ENCODE results near the gene MANBA.
A peak's percentile ranks its signal among the peaks of the same experiment; 100 is the strongest.

MANBA gene

DNA sequence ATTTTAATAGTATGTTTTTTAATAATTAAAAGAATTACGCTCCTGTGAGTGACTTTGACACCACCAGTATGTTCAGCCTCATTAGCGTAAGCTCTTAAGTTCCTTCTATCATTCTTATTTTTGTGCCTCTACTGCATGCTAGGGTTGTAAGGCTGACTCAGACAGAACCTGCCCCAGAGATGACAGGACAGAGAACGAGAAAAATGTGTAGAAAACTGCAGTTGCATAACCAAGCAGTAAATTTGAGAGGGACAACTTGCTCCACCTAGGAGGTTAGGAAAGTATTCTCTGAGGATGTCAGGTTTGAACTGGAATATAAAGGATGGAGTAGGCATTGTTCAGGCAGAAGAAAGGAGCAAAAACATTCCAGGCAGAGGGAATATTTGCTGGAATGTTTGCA is 160.9 kb downstream of the MANBA start:
- DNase-seq (ENCODE audit: extremely low spot score): no peak
- CTCF ChIA-PET: interaction anchor here (0.9 to 1.8 kb wide), 7 partner anchors 9 to 492 kb away, joined by 3 to 5 read pairs (median 4); no protein-coding TSS in a partner anchor
- POLR2A ChIA-PET: no interaction called here
- TF ChIP-seq, protein P1, sequence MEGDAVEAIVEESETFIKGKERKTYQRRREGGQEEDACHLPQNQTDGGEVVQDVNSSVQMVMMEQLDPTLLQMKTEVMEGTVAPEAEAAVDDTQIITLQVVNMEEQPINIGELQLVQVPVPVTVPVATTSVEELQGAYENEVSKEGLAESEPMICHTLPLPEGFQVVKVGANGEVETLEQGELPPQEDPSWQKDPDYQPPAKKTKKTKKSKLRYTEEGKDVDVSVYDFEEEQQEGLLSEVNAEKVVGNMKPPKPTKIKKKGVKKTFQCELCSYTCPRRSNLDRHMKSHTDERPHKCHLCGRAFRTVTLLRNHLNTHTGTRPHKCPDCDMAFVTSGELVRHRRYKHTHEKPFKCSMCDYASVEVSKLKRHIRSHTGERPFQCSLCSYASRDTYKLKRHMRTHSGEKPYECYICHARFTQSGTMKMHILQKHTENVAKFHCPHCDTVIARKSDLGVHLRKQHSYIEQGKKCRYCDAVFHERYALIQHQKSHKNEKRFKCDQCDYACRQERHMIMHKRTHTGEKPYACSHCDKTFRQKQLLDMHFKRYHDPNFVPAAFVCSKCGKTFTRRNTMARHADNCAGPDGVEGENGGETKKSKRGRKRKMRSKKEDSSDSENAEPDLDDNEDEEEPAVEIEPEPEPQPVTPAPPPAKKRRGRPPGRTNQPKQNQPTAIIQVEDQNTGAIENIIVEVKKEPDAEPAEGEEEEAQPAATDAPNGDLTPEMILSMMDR (IDR thresholded peaks at IDR 0.05; ENCODE audit: control extremely low read depth, extremely low read depth, low read depth, missing control alignments): no peak

DNA sequence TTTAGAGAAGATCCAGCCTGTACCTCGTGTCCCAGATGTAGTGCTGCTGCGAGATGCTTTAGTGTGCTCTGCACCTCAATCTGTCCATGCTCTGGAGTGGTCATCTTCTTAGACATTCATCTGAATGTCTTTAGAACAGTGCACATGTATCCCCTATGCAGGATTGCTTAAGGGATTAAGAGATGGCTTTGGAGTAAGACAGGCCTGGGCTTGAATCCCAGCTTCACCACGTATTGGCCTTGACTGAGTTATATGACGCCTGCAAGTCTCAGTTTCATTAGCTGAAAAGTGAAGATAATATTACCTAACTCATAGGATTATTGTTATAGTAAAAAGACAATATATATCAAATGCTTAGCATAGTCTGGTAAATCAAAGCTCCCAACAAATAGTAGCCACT is 161.3 kb downstream of the MANBA start:
- POLR2A ChIA-PET: no interaction called here

DNA sequence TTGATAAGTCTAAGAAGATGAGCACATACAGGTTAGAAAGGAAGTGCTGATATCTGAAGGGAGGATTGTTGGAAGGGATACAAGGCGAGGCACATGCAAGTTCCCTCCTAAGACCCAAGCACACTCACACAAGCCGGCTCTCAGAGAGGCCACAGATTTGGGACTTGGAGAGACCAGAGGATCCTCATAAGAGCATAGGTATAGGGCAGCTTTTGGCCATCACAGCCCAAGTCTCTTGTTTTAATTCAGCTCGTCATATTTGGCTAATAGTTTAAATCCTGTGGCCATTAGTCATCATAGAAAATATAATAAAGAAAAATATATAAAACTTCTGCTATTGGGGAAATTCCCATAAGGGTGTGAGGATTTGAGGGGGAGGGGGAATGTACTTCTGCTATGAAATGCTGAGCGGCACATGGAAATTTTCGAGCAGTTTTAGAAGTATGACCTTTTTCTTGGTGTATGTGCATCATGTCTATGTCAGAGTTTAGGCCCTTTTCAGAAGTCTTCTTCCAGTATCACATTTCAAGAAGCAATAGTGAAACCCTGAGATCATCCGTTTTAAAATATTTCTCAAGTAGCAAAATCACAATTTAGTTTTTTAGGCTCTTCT is 161.9 kb downstream of the MANBA start:
- DNase-seq (ENCODE audit: extremely low spot score): peak; percentile 41
- POLR2A ChIA-PET: no interaction called here
- CTCF ChIA-PET: interaction anchor here (1.0 to 1.8 kb wide), 4 partner anchors 10 to 25 kb away, joined by 4 to 5 read pairs (median 4); no protein-coding TSS in a partner anchor
- TF ChIP-seq, protein P1 (IDR thresholded peaks at IDR 0.05; ENCODE audit: control extremely low read depth, extremely low read depth, low read depth, missing control alignments): no peak

More for the DNA sequence above, 161.3 kb downstream of the MANBA start:
- CTCF ChIA-PET: interaction anchor here (1.0 to 1.8 kb wide), 6 partner anchors 9 to 493 kb away, joined by 3 to 5 read pairs (median 4); no protein-coding TSS in a partner anchor
- no peak for DNase-seq (ENCODE audit: extremely low spot score)
- TF ChIP-seq, protein P1 (IDR thresholded peaks at IDR 0.05; ENCODE audit: control extremely low read depth, extremely low read depth, low read depth, missing control alignments): no peak

DNA sequence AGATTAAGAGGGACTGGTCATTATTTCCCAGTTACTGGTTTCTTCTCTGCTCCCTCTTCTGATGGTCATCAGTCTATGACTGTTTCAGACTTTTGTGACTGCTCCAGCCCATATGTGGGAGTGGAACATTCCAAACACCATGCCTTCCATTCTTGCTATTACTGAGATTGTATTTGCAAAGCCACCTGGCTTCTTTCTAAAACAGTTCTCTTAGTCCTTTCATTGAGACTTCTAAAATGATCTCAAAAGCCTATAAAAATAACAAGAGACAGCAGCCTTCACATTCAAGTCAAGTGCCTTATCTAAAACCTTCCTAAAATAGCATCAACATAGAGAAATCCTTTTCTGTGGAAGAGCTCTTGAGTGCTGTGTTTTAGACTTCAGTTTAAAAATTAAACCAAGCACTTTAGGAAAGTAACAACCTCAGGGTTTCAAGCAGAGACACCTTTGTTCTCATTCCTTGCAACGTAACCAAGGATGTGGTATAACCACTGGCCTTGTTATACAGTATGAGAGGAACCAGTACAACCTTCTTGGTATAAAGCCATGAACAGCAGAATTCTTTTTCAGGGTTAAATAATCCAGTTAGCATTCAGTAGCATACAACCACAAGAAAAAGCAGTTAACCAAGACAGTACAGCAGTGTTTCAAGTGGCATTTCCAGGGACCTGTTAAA is 162.5 kb downstream of the MANBA start:
- POLR2A ChIA-PET: no interaction called here
- CTCF ChIA-PET: interaction anchor here (1.6 to 4.1 kb wide), 3 partner anchors 13 to 25 kb away, joined by 4 to 12 read pairs (median 5); no protein-coding TSS in a partner anchor
- no peak for DNase-seq (ENCODE audit: extremely low spot score)
- TF ChIP-seq, protein P1 (IDR thresholded peaks at IDR 0.05; ENCODE audit: control extremely low read depth, extremely low read depth, low read depth, missing control alignments): no peak

DNA sequence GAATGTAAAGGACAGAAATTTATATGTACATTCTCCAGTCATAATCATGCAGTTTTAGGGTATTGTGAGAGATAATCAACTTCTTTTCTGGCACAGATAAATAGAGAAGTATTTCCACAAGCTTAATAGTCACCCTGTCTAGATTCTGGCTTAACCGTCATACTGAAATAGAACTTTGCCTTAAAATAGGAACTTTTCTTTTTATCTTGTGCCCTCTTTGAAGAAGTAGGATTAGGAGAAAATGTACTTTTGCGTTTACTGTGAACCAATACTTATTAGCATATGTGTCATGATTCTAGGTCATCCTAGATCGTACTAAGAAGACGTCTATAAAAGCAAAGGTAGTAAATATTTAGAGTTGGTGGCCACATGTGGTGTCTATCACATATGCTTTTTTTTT is 164.2 kb downstream of the MANBA start:
- TF ChIP-seq, protein P1 (IDR thresholded peaks at IDR 0.05; ENCODE audit: control extremely low read depth, extremely low read depth, low read depth, missing control alignments): no peak
- ChIA-PET CTCF (interaction anchor here (1.5 to 4.1 kb wide), 3 partner anchors 11 to 29 kb away, joined by 3 to 12 read pairs (median 5); no protein-coding TSS in a partner anchor), POLR2A (no interaction called here)
- DNase-seq (ENCODE audit: extremely low spot score): no peak

DNA sequence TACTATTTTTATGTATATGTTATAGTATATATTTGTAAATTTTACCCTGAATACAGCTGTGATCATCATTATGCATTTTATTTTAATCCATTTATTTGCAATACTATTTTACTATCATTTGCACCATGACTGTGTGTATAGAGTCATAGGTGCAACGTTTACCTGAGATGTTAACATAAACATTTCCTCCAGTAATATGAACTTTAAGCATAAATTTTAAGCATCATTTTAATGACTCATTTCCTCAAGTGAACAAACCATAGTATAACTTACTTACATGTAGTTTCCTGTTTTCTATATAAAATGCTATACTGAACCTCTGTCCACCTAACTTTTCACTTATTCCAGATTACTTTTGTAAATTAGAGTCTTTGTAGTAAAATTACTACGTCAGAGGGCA is 166.8 kb downstream of the MANBA start:
- TF ChIP-seq, protein P1 (IDR thresholded peaks at IDR 0.05; ENCODE audit: control extremely low read depth, extremely low read depth, low read depth, missing control alignments): no peak
- ChIA-PET POLR2A (no interaction called here), CTCF (interaction anchor here (1.0 to 4.1 kb wide), 2 partner anchors 8 to 9 kb away, joined by 3 to 12 read pairs; no protein-coding TSS in a partner anchor)
- no peak for DNase-seq (ENCODE audit: extremely low spot score)

Data from GM10248 (cell line).